Esophagus mucosa (tissue), 1 donor: ENCODE results near the gene SLC34A3. TPM values are rescaled to one million over a fixed set of nuclear protein-coding genes. Genes with fewer than 3 reads are reported as not detected.
A peak's percentile ranks its signal among the peaks of the same experiment; 100 is the strongest.
"Not testable (repeated sequence)": the region's sequence is repeated elsewhere in the genome, so short reads cannot be mapped to it uniquely, and the experiment has no call there.

Experiments used
- ATAC-seq: fragments of 200-7000 bp; cut with Tn5 transposase; one replicate; pipeline ENCODE4 v1.9.1; 2020
- total RNA-seq: library from RNA; stranded (reverse); gene quantifications from one replicate; pipeline ENCODE4 v1.2.4, GENCODE V29; 2023
- donor health status: DM: yes; HTN: yes; CAD: no.

The SLC34A3 gene
- total RNA-seq, 1 donor from 2014 or later = 0.68 TPM

- no peak for ATAC-seq
These were observed 13.2 kb downstream of the SLC34A3 start for GRCh38 chr9:137243626-137244485.

DNA sequence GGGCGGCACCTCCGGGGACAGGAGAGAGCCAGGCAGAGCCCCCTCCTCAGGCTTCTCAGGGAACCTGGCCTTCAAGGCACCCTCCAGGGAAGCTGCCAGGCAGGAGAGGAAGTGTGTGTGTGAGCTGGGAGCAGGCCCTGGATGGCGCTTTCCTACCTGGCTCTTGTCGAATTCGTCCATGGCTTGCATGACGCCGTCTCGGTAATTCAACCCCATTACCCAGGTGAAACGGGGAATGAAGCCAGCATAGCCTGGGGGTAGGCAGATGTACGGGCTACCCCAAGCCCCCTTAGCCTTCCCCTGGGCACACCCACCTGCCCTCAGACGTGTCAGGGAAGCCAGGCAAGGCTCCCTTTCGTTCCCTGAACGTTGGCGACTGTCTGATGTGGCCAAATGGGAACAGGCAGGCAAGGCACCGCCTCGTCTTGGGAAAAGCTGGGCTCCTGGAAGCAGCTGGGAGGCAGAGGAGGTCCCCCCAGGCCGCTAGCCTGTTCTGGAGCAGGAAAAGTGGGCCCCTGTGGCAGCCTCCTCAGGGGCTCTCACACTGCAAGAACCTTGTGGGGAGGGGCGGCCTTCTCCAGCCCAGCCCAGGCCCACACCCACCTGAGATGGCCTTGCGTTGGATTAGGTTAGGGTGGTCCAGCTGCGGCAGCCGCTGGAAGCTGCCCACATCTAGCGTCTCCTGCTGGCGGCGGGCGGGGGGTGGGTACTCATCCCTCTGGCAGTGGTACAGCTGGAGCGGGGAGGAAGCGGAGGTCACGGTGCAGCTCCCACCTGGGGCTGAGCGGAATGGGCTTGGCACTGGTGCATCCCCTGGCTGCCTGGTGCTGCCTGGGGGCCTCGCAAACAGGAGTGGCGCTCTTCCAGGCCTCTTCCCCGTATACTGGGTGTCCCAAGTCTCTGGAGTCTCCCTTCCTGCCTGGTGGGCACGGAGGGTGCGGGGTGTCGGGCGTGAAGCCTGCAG lies 14.1 kb downstream of the SLC34A3 start:
- ATAC-seq = no peak

GRCh38 chr9:137245450-137246421 lies 15.0 kb downstream of the SLC34A3 start:
- no peak for ATAC-seq

- no peak for ATAC-seq
These were observed 16.6 kb downstream of the SLC34A3 start for GRCh38 chr9:137247135-137247915.

DNA sequence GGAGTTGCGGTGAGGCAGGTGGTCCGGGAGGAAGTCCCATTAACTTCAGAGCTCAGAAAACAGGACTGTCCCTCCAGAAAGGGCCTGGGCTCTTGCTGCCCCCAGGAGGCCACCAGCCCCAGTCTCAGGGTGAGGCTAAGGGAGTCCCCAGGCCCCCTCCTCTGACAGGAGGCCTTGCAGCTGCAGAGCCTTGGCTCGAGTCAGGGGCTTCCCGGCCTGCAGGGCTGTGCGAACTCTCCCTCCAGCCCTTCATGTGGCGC lies 17.1 kb downstream of the SLC34A3 start:
- ATAC-seq = no peak

DNA sequence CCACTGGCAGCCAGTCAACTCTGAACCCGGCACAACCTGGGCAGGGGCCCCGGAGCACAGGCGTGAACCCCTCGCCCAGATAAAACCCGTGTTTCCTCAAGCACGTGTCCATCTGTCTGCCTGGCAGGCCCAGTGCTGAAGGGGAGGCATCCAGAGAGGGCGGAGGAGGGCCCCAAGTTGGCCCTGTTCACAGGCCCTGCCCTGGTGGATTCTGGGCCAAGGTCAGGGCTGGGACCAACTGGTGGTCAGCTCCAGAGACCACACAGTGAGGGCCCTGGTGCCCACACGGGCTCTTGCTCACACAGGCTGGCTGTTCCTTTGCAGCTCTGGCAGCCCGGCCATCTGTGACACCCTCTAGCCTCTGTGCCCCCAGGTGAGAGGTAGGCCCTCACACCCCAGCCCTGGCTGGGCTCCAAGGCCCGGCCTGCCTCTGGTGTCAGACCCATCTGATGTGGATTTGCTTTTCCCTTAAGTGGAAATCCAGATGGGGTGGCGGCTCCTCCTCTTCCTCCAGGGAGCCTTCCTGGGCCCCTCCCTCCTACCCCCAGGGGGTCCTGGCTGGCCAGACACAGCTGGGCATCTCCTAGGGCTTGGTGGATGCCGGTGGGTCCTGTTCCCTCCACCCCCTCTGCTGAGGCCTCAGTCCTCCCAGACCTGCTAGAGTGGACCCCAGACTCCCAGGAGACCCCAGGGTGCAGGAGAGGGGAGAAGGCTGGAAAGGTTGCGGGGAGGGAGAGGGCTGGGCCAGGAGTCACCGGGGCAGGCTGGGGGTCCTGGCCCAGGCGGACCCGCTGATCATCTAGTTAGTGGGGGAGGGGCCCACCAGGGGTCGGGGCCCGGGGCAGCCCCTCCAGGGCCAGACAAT lies 19.9 kb downstream of the SLC34A3 start:
- no peak for ATAC-seq

DNA sequence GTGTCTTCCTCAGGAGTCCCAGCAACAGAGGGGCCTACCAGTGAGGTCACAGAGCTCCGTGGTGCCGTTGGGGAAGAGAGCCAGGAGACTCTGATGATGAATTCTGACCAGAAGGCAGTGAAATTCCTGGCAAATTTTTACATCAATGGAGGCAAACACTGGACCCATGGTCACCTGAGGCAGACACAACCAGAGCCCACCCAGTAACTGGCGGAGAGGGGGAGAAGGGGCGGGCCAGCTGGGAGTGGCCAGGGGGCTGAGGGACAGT lies 20.4 kb downstream of the SLC34A3 start, which contains the start of gene STPG3:
Gene STPG3, plus strand, starts transcription at position 93 of the 268 bp plus-strand sequence. Its CDS starts 1 bp downstream, at position 94.
- no peak for ATAC-seq

DNA sequence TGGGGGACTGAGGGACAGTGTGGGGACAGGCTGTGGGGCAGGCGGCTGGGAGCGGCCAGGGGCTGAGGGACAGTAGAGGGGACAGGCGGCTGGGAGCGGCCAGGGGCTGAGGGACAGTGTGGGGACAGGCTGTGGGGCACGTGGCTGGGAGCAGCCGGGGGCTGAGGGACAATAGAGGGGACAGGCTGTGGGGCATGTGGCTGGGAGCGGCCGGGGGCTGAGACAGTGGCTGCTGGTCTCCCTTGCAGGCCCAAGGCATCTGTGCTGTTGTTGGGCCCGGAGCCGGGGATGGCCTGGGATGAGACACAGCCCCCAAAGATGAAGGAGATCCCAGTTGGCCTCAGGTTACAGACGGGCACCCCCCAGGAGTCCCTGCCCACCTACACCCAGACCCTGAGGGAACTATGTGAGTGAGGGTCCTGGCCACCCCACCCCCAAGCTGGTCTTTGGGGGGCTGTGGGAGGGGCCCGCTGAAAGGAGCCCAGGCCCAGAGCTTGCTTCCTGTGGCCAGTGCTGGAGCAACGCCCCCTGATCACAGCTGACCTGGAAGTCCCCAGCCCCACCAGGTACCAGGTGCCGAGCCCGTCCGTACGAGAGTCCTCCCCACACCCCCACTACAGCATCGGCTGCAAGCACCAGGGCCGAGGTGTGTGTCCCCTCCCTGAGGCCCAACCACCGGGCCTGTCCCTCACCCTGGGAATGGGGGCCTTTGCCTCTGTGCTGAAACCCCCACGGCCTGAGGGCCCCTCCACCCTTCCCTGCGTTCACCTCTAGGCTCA lies 21.0 kb downstream of the SLC34A3 start:
- ATAC-seq = no peak

- no peak for ATAC-seq
These were observed 22.1 kb downstream of the SLC34A3 start for GRCh38 chr9:137252555-137253506.

- ATAC-seq = no peak
These were observed 23.3 kb downstream of the SLC34A3 start for GRCh38 chr9:137253717-137254623.

DNA sequence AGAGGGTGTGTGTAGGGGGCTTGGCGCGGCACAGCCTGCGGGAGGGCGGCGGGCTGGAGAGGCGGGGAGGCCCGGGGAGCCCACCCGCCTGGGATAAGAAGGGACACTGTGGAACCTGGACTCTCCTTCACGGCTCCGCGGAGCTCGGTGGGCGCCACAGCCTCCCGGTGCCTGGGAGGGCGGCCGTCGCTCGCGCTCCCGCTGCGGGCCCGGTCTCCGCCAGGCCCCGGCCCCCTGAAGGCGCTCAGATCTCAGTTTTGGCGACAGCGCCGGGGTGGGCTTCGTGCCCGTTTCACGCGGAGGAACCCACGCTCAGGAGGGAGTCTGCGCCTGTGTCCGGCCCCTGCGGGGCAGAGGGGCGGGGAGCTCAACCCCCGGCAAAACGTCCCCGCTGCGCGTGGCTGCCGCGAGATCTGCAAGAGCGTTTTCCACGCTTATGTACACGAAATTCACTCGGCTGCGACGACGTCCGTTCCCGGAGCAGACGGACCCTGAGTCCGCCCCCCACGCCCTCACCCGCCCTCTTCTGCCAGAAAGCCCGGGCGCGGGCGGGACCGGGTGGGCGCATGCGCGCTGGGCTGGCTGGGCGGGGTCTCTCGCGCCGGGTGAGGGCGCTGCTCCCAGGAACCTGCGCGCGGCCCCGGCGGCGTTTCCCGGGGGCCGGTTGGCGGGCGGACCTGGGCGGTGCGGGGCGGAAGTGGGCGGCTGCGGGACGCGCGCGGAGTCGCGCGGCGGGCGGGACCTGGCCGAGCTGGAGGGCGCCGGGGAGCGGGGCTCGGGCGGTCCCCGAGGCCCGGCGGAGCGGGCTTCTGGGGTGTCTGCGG lies 24.1 kb downstream of the SLC34A3 start, which contains the start of gene NELFB:
Gene NELFB, plus strand, starts transcription at position 704 of the 824 bp plus-strand sequence.
- ATAC-seq = peak; percentile 83

- peak; percentile 12 for ATAC-seq
These were observed 24.9 kb downstream of the SLC34A3 start for GRCh38 chr9:137255448-137256114.

DNA sequence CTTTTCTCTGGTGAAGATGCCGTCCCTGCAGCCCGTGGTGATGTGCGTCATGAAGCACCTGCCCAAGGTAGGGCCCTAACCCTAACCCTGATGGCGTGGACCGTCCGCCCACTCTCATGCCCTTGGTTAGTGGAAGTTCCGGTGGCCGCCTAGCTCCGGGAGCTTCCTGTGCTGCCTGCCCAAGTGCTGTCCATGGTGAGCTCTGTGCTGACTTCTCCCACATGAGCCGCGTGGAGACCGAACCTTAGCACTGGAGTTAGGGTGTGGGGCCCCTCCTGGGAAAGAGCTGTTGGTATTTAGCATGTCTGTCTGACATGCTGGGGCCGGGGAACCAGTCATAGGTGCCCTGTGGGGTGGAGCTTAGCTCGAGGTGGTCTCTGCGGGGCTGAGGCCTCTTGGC lies 25.7 kb downstream of the SLC34A3 start:
- no peak for ATAC-seq

DNA sequence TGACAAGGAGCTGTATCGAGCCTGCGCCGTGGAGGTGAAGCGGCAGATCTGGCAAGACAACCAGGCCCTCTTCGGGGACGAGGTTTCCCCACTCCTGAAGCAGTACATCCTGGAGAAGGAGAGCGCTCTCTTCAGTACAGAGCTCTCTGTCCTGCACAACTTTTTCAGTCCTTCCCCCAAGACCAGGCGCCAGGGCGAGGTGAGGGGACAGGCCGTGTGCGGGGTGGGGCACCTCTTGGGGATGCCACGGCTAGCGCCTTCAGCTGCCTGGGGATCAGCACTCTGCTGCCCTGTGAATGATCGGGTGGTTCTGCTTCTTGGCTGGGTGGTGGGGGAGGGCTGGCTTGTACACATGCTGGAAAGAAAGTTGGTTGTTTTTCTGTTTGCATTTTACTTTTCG lies 26.2 kb downstream of the SLC34A3 start:
- ATAC-seq = no peak

- not testable (repeated sequence) for ATAC-seq
These were observed 31.6 kb downstream of the SLC34A3 start for GRCh38 chr9:137262173-137262908.
